HepG2 (cell line): ENCODE results near the gene TXNRD1. TPM values are rescaled to one million over a fixed set of nuclear protein-coding genes. Genes with fewer than 3 reads are reported as not detected.

Experiments used
- ATAC-seq: fragments of 200-7000 bp; cut with Tn5 transposase; 3 replicates; pipeline ENCODE4 v1.9.1; 2020; ENCODE audit warnings: mild to moderate bottlenecking, moderate library complexity
- BruUV-seq: library from RNA; stranded (reverse); fragments of 400-500 nt; replicated peaks from 2 replicates; lab custom pipeline; 2021; lab: Mats Ljungman, UMichigan
- CTCF ChIA-PET: fragments of 300-600 bp; formaldehyde crosslinking; extraction: SDS; loops from one replicate; lab custom pipeline; 2021; ENCODE audit warnings: low total read pairs, inconsistent platforms, low intra/inter-chr PET ratio; lab: Yijun Ruan, JAX
- POLR2A ChIA-PET: fragments of 350-600 bp; sonication (Branson Sonifier 250); formaldehyde crosslinking; loops from one replicate; lab custom pipeline; 2020; ENCODE audit warnings: antibody characterized with exemption, inconsistent platforms; lab: Yijun Ruan, JAX
- DNase-seq: peaks from one replicate; pipeline ENCODE4 v3.0.0-alpha.2; 2015; ENCODE audit warnings: low spot score
- FAIRE-seq: peaks from 3 replicates; lab custom pipeline; 2011; peaks lifted over from hg19 to GRCh38; lab: Jason Lieb, UNC
- H2AFZ ChIP-seq: one replicate; pipeline ENCODE4 v1.6.1; 2011; ENCODE audit warnings: low read length, inconsistent platforms
- H3K27ac ChIP-seq: fragments of 300-600 bp; 3 replicates; pipeline ENCODE4 v1.8.0; 2011; ENCODE audit warnings: mixed run types, mild to moderate bottlenecking, mixed read lengths, low read length, inconsistent platforms; ENCODE audit not compliant: insufficient read depth; ENCODE audit errors: extremely low read length
- H3K27me3 ChIP-seq, 2 experiments: fragments of 200-600 bp in 1 of 2; 2 replicates in 1 of 2; 3 replicates in 1 of 2; pipeline versions ENCODE4 v1.6.0 to v1.8.0; 2011; ENCODE audit warnings: low read length in 2 of 2, mild to moderate bottlenecking in 2 of 2, moderate library complexity in 2 of 2, inconsistent platforms in 1 of 2; ENCODE audit not compliant: insufficient read depth in 2 of 2, control insufficient read depth in 1 of 2
- H3K36me3 ChIP-seq, 2 experiments: fragments of 200-600 bp in 1 of 2; replicated peaks in 1 of 2; 2 replicates in 1 of 2; 3 replicates in 1 of 2; pipeline versions ENCODE4 v1.5.1 to v1.8.0; 2011; ENCODE audit warnings: low read length in 2 of 2, inconsistent platforms in 1 of 2; ENCODE audit not compliant: insufficient read depth in 2 of 2, control insufficient read depth in 1 of 2
- H3K4me1 ChIP-seq: 2 replicates; pipeline ENCODE4 v1.5.1; 2012; ENCODE audit warnings: low read length, inconsistent platforms; ENCODE audit not compliant: insufficient read depth
- H3K4me2 ChIP-seq: 2 replicates; pipeline ENCODE4 v1.6.0; 2011; ENCODE audit warnings: low read depth, low read length, inconsistent platforms
- H3K4me3 ChIP-seq, 3 experiments: fragments of 200-600 bp in 1 of 3; sonication (generic), shearing (Covaris generic) in 1 of 3; replicated peaks in 1 of 3; 2 replicates each; pipeline ENCODE4 v1.5.1; 2011 to 2016; ENCODE audit warnings: low read length in 3 of 3, inconsistent platforms in 2 of 3, low read depth in 2 of 3, mild to moderate bottlenecking in 2 of 3, control low read depth in 1 of 3, mixed read lengths in 1 of 3; ENCODE audit not compliant: insufficient read depth in 1 of 3
- H3K79me2 ChIP-seq: one replicate; pipeline ENCODE4 v1.6.1; 2011; ENCODE audit warnings: low read length, inconsistent platforms; ENCODE audit not compliant: insufficient read depth
- H3K9ac ChIP-seq: 2 replicates; pipeline ENCODE4 v1.6.0; 2011; ENCODE audit warnings: mild to moderate bottlenecking, low read depth, low read length, inconsistent platforms; ENCODE audit not compliant: insufficient read depth
- H3K9me3 ChIP-seq: 2 replicates; pipeline ENCODE4 v1.5.1; 2012; ENCODE audit warnings: mild to moderate bottlenecking, low read length
- H4K20me1 ChIP-seq: 2 replicates; pipeline ENCODE4 v1.6.0; 2011; ENCODE audit warnings: inconsistent platforms, mild to moderate bottlenecking, low read length, moderate library complexity; ENCODE audit not compliant: insufficient read depth
- MAF1 ChIP-seq: sonication (generic); formaldehyde crosslinking; IDR thresholded peaks from 2 replicates; pipeline ENCODE4 v1.5.0; 2020; ENCODE audit warnings: missing genetic modification reagents, borderline replicate concordance
- PAF1 ChIP-seq: IDR thresholded peaks from 2 replicates; pipeline ENCODE4 v1.6.1; 2016; ENCODE audit warnings: missing genetic modification reagents, missing compliant biosample characterization
- RARG ChIP-seq: sonication (generic); formaldehyde crosslinking; IDR thresholded peaks from 2 replicates; pipeline ENCODE4 v1.4.0; 2020; ENCODE audit warnings: low read depth, mild to moderate bottlenecking, missing genetic modification reagents
- WGBS: methylation state at CpG from one replicate; pipeline ENCODE4 v1.1.6; 2017; ENCODE audit warnings: low lambda C conversion rate; 5-methylcytosine and 5-hydroxymethylcytosine counted together
- in situ Hi-C: cut with HindIII; loops from 2 replicates; pipeline ENCODE4 v1.10.0; 2017; ENCODE audit warnings: low pct_unique_long_range_greater_than_20kb; ENCODE audit not compliant: extremely low pct_ligation_motif_present
- intact Hi-C: fragments of 100-400 bp; cut with micrococcal nuclease; formaldehyde crosslinking; loops from one replicate; pipeline ENCODE4 v1.10.0; 2022; ENCODE audit not compliant: unreplicated experiment
- polyA plus RNA-seq, 8 experiments: library from polyadenylated mRNA; depleted of rRNA in 3 of 8; stranded (reverse) in 7 of 8; unstranded in 1 of 8; fragments of >200 nt; fragmentation: Illumina TruSeq in 4 of 8; extraction: Trizol in 4 of 8; gene quantifications; 2 replicates each; pipeline versions ENCODE4 v1.2.1 to v1.2.3, GENCODE V29; 2011 to 2016; ENCODE audit warnings: low read depth in 4 of 8, missing spikeins in 1 of 8, mixed read lengths in 1 of 8; ENCODE audit not compliant: insufficient read depth in 1 of 8
- total RNA-seq, 5 experiments: library from RNA; depleted of rRNA; stranded (reverse); fragments of >200 nt; fragmentation: Illumina TruSeq; extraction: Trizol; gene quantifications; 2 replicates each; pipeline ENCODE4 v1.2.3, GENCODE V29; 2016; ENCODE audit warnings: low read depth in 1 of 5
- TF ChIP-seq, protein P1 (sequence below): sonication (generic); formaldehyde crosslinking; IDR thresholded peaks from 2 replicates; pipeline ENCODE4 v1.4.0; 2020; ENCODE audit warnings: missing genetic modification reagents

TXNRD1 gene
- total and polyA plus RNA-seq, 2 of the 13 experiments (the other 11 are each of a cell fraction or from before 2014, with no cell fraction given), result 54.0 to 190 TPM

GRCh38 chr12:104188534-104188933 is 27.0 kb upstream of the TXNRD1 start:
- intact Hi-C loops (no loop called here), in situ Hi-C loops (no loop called here)
- TF ChIP-seq MAF1 (no peak), PAF1 (no peak), RARG (no peak)
- TF ChIP-seq, protein P1, sequence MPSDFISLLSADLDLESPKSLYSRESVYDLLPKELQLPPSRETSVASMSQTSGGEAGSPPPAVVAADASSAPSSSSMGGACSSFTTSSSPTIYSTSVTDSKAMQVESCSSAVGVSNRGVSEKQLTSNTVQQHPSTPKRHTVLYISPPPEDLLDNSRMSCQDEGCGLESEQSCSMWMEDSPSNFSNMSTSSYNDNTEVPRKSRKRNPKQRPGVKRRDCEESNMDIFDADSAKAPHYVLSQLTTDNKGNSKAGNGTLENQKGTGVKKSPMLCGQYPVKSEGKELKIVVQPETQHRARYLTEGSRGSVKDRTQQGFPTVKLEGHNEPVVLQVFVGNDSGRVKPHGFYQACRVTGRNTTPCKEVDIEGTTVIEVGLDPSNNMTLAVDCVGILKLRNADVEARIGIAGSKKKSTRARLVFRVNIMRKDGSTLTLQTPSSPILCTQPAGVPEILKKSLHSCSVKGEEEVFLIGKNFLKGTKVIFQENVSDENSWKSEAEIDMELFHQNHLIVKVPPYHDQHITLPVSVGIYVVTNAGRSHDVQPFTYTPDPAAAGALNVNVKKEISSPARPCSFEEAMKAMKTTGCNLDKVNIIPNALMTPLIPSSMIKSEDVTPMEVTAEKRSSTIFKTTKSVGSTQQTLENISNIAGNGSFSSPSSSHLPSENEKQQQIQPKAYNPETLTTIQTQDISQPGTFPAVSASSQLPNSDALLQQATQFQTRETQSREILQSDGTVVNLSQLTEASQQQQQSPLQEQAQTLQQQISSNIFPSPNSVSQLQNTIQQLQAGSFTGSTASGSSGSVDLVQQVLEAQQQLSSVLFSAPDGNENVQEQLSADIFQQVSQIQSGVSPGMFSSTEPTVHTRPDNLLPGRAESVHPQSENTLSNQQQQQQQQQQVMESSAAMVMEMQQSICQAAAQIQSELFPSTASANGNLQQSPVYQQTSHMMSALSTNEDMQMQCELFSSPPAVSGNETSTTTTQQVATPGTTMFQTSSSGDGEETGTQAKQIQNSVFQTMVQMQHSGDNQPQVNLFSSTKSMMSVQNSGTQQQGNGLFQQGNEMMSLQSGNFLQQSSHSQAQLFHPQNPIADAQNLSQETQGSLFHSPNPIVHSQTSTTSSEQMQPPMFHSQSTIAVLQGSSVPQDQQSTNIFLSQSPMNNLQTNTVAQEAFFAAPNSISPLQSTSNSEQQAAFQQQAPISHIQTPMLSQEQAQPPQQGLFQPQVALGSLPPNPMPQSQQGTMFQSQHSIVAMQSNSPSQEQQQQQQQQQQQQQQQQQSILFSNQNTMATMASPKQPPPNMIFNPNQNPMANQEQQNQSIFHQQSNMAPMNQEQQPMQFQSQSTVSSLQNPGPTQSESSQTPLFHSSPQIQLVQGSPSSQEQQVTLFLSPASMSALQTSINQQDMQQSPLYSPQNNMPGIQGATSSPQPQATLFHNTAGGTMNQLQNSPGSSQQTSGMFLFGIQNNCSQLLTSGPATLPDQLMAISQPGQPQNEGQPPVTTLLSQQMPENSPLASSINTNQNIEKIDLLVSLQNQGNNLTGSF, result no peak
- H2AFZ ChIP-seq, result no peak overlapping the region
- no peaks in the 10 kb centered on the region for H4K20me1 ChIP-seq
- no peak overlapping the region for H3K4me2 ChIP-seq
- no peaks in the 10 kb centered on the region; a peak in 1 of 5 replicates for H3K27me3 ChIP-seq
- peaks cover 14% of the 10 kb centered on the region for H3K4me1 ChIP-seq
- no peak overlapping the region for H3K9ac ChIP-seq
- no peak overlapping the region for H3K4me3 ChIP-seq
- POLR2A ChIA-PET, result no interaction called here
- CTCF ChIA-PET, result no interaction called here
- FAIRE-seq, result no peak
- WGBS, result 68% methylated on average over 3 of the region's 3 CpGs
- no peaks in the 10 kb centered on the region for H3K9me3 ChIP-seq
- ATAC-seq, result no peak
- no peak for DNase-seq
- no peaks in the 10 kb centered on the region for H3K79me2 ChIP-seq
- H3K36me3 ChIP-seq, result no peaks in the 10 kb centered on the region
- no TSS peak for BruUV-seq
- no peak overlapping the region for H3K27ac ChIP-seq
